ENCODE measurements around the gene ZNF408. TPM values are rescaled to one million over a fixed set of nuclear protein-coding genes. Genes with fewer than 3 reads are reported as not detected.

ZNF408 gene
- total and polyA plus RNA-seq, 2 of the 13 experiments (the other 11 are each of a cell fraction or from before 2014, with no cell fraction given): 11.2 to 12.5 TPM

DNA sequence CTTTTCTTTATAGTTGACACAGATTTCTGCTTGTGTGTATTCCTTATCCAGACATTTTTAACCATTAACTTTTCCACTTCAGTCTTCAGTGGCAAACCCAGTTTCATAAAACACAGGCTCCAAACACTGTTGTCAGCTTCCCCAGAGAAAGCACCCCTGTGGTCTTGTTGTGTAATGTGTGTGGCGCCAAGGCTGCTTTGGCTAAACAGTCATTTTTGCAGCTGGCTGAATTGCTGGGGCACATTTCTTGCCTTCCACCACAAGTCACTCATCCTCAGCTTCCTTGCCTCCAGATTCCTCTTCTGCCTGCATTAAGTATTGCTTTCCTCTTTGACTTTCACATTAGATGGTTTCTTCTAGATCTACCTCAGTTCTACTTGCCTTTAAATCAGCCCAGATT is 40.9 kb upstream of the ZNF408 start:
- no peak overlapping the region for H3K4me3 ChIP-seq (replicated peaks in 1 of 3; ENCODE audit: insufficient read depth in 1 of 3, low read depth in 2 of 3, low read length in 3 of 3)
- H3K27me3 ChIP-seq (ENCODE audit: control insufficient read depth in 1 of 2, insufficient read depth in 2 of 2, low read length in 2 of 2): no peaks in the 10 kb centered on the region
- TF ChIP-seq, protein P1, sequence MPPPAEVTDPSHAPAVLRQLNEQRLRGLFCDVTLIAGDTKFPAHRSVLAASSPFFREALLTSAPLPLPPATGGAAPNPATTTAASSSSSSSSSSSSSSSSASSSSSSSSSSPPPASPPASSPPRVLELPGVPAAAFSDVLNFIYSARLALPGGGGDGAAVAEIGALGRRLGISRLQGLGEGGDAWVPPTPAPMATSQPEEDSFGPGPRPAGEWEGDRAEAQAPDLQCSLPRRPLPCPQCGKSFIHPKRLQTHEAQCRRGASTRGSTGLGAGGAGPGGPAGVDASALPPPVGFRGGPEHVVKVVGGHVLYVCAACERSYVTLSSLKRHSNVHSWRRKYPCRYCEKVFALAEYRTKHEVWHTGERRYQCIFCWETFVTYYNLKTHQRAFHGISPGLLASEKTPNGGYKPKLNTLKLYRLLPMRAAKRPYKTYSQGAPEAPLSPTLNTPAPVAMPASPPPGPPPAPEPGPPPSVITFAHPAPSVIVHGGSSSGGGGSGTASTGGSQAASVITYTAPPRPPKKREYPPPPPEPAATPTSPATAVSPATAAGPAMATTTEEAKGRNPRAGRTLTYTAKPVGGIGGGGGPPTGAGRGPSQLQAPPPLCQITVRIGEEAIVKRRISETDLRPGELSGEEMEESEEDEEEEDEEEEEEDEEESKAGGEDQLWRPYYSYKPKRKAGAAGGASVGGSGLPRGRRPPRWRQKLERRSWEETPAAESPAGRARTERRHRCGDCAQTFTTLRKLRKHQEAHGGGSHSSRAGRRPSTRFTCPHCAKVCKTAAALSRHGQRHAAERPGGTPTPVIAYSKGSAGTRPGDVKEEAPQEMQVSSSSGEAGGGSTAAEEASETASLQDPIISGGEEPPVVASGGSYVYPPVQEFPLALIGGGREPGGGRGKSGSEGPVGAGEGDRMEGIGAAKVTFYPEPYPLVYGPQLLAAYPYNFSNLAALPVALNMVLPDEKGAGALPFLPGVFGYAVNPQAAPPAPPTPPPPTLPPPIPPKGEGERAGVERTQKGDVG (CRISPR knock-in tag; IDR thresholded peaks at IDR 0.05; ENCODE audit: borderline replicate concordance): no peak
- TF ChIP-seq, protein P2, sequence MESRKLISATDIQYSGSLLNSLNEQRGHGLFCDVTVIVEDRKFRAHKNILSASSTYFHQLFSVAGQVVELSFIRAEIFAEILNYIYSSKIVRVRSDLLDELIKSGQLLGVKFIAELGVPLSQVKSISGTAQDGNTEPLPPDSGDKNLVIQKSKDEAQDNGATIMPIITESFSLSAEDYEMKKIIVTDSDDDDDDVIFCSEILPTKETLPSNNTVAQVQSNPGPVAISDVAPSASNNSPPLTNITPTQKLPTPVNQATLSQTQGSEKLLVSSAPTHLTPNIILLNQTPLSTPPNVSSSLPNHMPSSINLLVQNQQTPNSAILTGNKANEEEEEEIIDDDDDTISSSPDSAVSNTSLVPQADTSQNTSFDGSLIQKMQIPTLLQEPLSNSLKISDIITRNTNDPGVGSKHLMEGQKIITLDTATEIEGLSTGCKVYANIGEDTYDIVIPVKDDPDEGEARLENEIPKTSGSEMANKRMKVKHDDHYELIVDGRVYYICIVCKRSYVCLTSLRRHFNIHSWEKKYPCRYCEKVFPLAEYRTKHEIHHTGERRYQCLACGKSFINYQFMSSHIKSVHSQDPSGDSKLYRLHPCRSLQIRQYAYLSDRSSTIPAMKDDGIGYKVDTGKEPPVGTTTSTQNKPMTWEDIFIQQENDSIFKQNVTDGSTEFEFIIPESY (CRISPR knock-in tag; IDR thresholded peaks at IDR 0.05): peak; percentile 54; the same call in 1 of the 2 replicates
- no peak for TF ChIP-seq TEAD3 (CRISPR knock-in tag; optimal IDR thresholded peaks at IDR 0.05; ENCODE audit: borderline replicate concordance)
- ATAC-seq: no peak
- intact Hi-C loops (cut with micrococcal nuclease; ENCODE audit: unreplicated experiment) (no loop called here), in situ Hi-C loops (cut with HindIII; ENCODE audit: extremely low pct_ligation_motif_present, low pct_unique_long_range_greater_than_20kb) (no loop called here)
- no peak overlapping the region for H3K4me2 ChIP-seq (ENCODE audit: low read depth, low read length)
- H2AFZ ChIP-seq (ENCODE audit: low read length): no peak overlapping the region
- ChIA-PET POLR2A (no interaction called here), CTCF (ENCODE audit: low intra/inter-chr PET ratio, low total read pairs) (no interaction called here)
- no TSS peak for BruUV-seq (replicated peaks)
- no peak overlapping the region for H3K9ac ChIP-seq (ENCODE audit: insufficient read depth, low read depth, low read length)
- 100% methylated on average over 1 of the region's 1 CpG for WGBS (ENCODE audit: low lambda C conversion rate)
- FAIRE-seq: no peak
- no peak overlapping the region for H3K27ac ChIP-seq (ENCODE audit: extremely low read length, insufficient read depth, low read length)
- H3K79me2 ChIP-seq (ENCODE audit: insufficient read depth, low read length): no peaks in the 10 kb centered on the region
- DNase-seq (ENCODE audit: low spot score): no peak
- no peaks in the 10 kb centered on the region for H3K4me1 ChIP-seq (ENCODE audit: insufficient read depth, low read length)
- H4K20me1 ChIP-seq (ENCODE audit: insufficient read depth, low read length): no peaks in the 10 kb centered on the region
- H3K36me3 ChIP-seq (replicated peaks in 1 of 2; ENCODE audit: control insufficient read depth in 1 of 2, insufficient read depth in 2 of 2, low read length in 2 of 2): peaks cover 37 to 83% of the 10 kb centered on the region in 2 experiments
- H3K9me3 ChIP-seq (ENCODE audit: low read length): no peaks in the 10 kb centered on the region
